ENCODE measurements around the gene POLA1.
A peak's percentile ranks its signal among the peaks of the same experiment; 100 is the strongest.

The POLA1 gene

GRCh38 chrX:24838629-24839028 lies 144.9 kb downstream of the POLA1 start:
- H3K36me3 ChIP-seq (ENCODE audit: control insufficient read depth in 2 of 2, insufficient read depth in 1 of 2, low read length in 2 of 2), result peaks cover 17 to 24% of the 10 kb centered on the region in 2 experiments

GRCh38 chrX:24839331-24839730 lies 145.6 kb downstream of the POLA1 start:
- no peak overlapping the region for H3K27ac ChIP-seq (ENCODE audit: extremely low read depth, low read depth, low read length)
- no peaks in the 10 kb centered on the region; the same call in 1 of the 2 replicates for H3K4me1 ChIP-seq (ENCODE audit: control insufficient read depth, insufficient read depth, low read length)
- POLR2A ChIA-PET, result no interaction called here
- peaks cover 14 to 22% of the 10 kb centered on the region in 2 experiments for H3K36me3 ChIP-seq (ENCODE audit: control insufficient read depth in 2 of 2, insufficient read depth in 1 of 2, low read length in 2 of 2)
- H3K9me3 ChIP-seq (ENCODE audit: control insufficient read depth, insufficient read depth, low read depth, low read length), result no peaks in the 10 kb centered on the region
- no peak overlapping the region for H3K4me3 ChIP-seq (ENCODE audit: low read depth, low read length)
- CTCF ChIA-PET, result interaction anchor here (0.5 to 3.4 kb wide), 40 partner anchors 8 to 819 kb away, joined by 3 to 60 read pairs (median 4); no protein-coding TSS in a partner anchor
- TF ChIP-seq GLIS1 (tag by site-specific recombination; IDR thresholded peaks at IDR 0.05) (no peak), ZNF585B (tag by site-specific recombination; IDR thresholded peaks at IDR 0.05) (no peak), CTCF (tag by site-specific recombination; IDR thresholded peaks at IDR 0.05) (no peak), PBX3 (CRISPR knock-in tag; IDR thresholded peaks at IDR 0.05) (no peak), YY1 (tag by site-specific recombination; IDR thresholded peaks at IDR 0.05) (no peak), ZNF335 (tag by site-specific recombination; conservative IDR thresholded peaks at IDR 0.05) (no peak), ZFHX2 (tag by site-specific recombination; conservative IDR thresholded peaks at IDR 0.05) (no peak), ZNF76 (tag by site-specific recombination; IDR thresholded peaks at IDR 0.05; ENCODE audit: borderline replicate concordance, low read depth) (no peak), ZBTB48 (tag by site-specific recombination; IDR thresholded peaks at IDR 0.05) (no peak), FEZF1 (tag by site-specific recombination; IDR thresholded peaks at IDR 0.05) (no peak), ZNF157 (tag by site-specific recombination; IDR thresholded peaks at IDR 0.05) (no peak), ZNF510 (tag by site-specific recombination; IDR thresholded peaks at IDR 0.05; ENCODE audit: insufficient replicate concordance) (no peak), ZNF777 (tag by site-specific recombination; IDR thresholded peaks at IDR 0.05; ENCODE audit: borderline replicate concordance) (no peak), ZBTB44 (tag by site-specific recombination; IDR thresholded peaks at IDR 0.05) (no peak), ZNF837 (tag by site-specific recombination; IDR thresholded peaks at IDR 0.05) (no peak)
- TF ChIP-seq, protein P1, sequence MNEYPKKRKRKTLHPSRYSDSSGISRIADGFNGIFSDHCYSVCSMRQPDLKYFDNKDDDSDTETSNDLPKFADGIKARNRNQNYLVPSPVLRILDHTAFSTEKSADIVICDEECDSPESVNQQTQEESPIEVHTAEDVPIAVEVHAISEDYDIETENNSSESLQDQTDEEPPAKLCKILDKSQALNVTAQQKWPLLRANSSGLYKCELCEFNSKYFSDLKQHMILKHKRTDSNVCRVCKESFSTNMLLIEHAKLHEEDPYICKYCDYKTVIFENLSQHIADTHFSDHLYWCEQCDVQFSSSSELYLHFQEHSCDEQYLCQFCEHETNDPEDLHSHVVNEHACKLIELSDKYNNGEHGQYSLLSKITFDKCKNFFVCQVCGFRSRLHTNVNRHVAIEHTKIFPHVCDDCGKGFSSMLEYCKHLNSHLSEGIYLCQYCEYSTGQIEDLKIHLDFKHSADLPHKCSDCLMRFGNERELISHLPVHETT (tag by site-specific recombination; IDR thresholded peaks at IDR 0.05), result no peak
- TF ChIP-seq, protein P2, sequence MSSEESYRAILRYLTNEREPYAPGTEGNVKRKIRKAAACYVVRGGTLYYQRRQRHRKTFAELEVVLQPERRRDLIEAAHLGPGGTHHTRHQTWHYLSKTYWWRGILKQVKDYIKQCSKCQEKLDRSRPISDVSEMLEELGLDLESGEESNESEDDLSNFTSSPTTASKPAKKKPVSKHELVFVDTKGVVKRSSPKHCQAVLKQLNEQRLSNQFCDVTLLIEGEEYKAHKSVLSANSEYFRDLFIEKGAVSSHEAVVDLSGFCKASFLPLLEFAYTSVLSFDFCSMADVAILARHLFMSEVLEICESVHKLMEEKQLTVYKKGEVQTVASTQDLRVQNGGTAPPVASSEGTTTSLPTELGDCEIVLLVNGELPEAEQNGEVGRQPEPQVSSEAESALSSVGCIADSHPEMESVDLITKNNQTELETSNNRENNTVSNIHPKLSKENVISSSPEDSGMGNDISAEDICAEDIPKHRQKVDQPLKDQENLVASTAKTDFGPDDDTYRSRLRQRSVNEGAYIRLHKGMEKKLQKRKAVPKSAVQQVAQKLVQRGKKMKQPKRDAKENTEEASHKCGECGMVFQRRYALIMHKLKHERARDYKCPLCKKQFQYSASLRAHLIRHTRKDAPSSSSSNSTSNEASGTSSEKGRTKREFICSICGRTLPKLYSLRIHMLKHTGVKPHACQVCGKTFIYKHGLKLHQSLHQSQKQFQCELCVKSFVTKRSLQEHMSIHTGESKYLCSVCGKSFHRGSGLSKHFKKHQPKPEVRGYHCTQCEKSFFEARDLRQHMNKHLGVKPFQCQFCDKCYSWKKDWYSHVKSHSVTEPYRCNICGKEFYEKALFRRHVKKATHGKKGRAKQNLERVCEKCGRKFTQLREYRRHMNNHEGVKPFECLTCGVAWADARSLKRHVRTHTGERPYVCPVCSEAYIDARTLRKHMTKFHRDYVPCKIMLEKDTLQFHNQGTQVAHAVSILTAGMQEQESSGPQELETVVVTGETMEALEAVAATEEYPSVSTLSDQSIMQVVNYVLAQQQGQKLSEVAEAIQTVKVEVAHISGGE (tag by site-specific recombination; conservative IDR thresholded peaks at IDR 0.05; ENCODE audit: low read depth), result no peak

More at GRCh38 chrX:24838629-24839028, 144.9 kb downstream of the POLA1 start:
- H3K4me1 ChIP-seq (ENCODE audit: control insufficient read depth, insufficient read depth, low read length), result no peaks in the 10 kb centered on the region; the same call in 1 of the 2 replicates
- no peaks in the 10 kb centered on the region for H3K9me3 ChIP-seq (ENCODE audit: control insufficient read depth, insufficient read depth, low read depth, low read length)
- ChIA-PET POLR2A (no interaction called here), CTCF (interaction anchor here (0.5 to 3.4 kb wide), 47 partner anchors 8 to 818 kb away, joined by 3 to 60 read pairs (median 4); no protein-coding TSS in a partner anchor)
- H3K4me3 ChIP-seq (ENCODE audit: low read depth, low read length), result no peak overlapping the region
- H3K27ac ChIP-seq (ENCODE audit: extremely low read depth, low read depth, low read length), result no peak overlapping the region
- TF ChIP-seq ZNF654 (tag by site-specific recombination; IDR thresholded peaks at IDR 0.05; ENCODE audit: low read depth), result peak; percentile 53
- TF ChIP-seq ZNF266 (tag by site-specific recombination; IDR thresholded peaks at IDR 0.05; ENCODE audit: low read depth), result no peak
